Fibroblast of mammary gland (primary cell): ENCODE results near the gene CERCAM.
"Not testable (repeated sequence)": the region's sequence is repeated elsewhere in the genome, so short reads cannot be mapped to it uniquely, and the experiment has no call there.

Experiments used
- DNase-seq: peaks from one replicate; pipeline ENCODE4 v3.0.0-alpha.2; 2010; ENCODE audit warnings: low read depth
- H3K4me3 ChIP-seq: 2 replicates; pipeline ENCODE4 v1.5.1; 2011; ENCODE audit warnings: low read depth, mild to moderate bottlenecking, low read length, moderate library complexity; ENCODE audit not compliant: control insufficient read depth
- CTCF ChIP-seq: conservative IDR thresholded peaks from 2 replicates; pipeline ENCODE4 v1.5.1; 2011; ENCODE audit warnings: low read depth, low read length, inconsistent platforms; ENCODE audit not compliant: control insufficient read depth, insufficient read depth

Gene CERCAM

GRCh38 chr9:128409978-128410377 lies 10.7 kb upstream of the CERCAM start:
- DNase-seq, result peak; percentile 51
- peak; percentile 49 for TF ChIP-seq CTCF
- no peak overlapping the region for H3K4me3 ChIP-seq

GRCh38 chr9:128411364-128412119 lies 9.1 kb upstream of the CERCAM start:
- no peak overlapping the region for H3K4me3 ChIP-seq
- no peak for TF ChIP-seq CTCF
- DNase-seq, result no peak

- peak; percentile 68 for TF ChIP-seq CTCF
- peak; percentile 30 for DNase-seq
- no peak overlapping the region for H3K4me3 ChIP-seq
Measured at GRCh38 chr9:128412120-128412790, 8.4 kb upstream of the CERCAM start.

- DNase-seq, H3K4me3 ChIP-seq: not testable (repeated sequence)
Measured at GRCh38 chr9:128413728-128414127, 6.9 kb upstream of the CERCAM start.

- DNase-seq, result no peak
- no peak for TF ChIP-seq CTCF
- no peak overlapping the region for H3K4me3 ChIP-seq
Measured at GRCh38 chr9:128414461-128414860, 6.2 kb upstream of the CERCAM start.

GRCh38 chr9:128415281-128415680 lies 5.4 kb upstream of the CERCAM start:
- TF ChIP-seq CTCF, result no peak
- no peak overlapping the region for H3K4me3 ChIP-seq
- no peak for DNase-seq

- TF ChIP-seq CTCF, result no peak
- no peak for DNase-seq
- H3K4me3 ChIP-seq, result no peak overlapping the region
Measured at GRCh38 chr9:128416014-128416413, 4.6 kb upstream of the CERCAM start.
